GM12865 (cell line): ENCODE results near the gene PLCD4.

Source experiments
- DNase-seq: peaks from one replicate; pipeline ENCODE4 v3.0.0; 2010; ENCODE audit warnings: low read depth
- H3K4me3 ChIP-seq: 2 replicates; pipeline ENCODE4 v1.5.1; 2011; ENCODE audit warnings: mild to moderate bottlenecking, low read depth, low read length, control low read depth
- TF ChIP-seq, protein P1 (sequence below): IDR thresholded peaks from 2 replicates; pipeline ENCODE4 v1.5.1; 2011; ENCODE audit warnings: low read length, control low read depth, low read depth, inconsistent platforms; ENCODE audit not compliant: insufficient read depth; ENCODE audit errors: missing control alignments

The PLCD4 gene

DNA sequence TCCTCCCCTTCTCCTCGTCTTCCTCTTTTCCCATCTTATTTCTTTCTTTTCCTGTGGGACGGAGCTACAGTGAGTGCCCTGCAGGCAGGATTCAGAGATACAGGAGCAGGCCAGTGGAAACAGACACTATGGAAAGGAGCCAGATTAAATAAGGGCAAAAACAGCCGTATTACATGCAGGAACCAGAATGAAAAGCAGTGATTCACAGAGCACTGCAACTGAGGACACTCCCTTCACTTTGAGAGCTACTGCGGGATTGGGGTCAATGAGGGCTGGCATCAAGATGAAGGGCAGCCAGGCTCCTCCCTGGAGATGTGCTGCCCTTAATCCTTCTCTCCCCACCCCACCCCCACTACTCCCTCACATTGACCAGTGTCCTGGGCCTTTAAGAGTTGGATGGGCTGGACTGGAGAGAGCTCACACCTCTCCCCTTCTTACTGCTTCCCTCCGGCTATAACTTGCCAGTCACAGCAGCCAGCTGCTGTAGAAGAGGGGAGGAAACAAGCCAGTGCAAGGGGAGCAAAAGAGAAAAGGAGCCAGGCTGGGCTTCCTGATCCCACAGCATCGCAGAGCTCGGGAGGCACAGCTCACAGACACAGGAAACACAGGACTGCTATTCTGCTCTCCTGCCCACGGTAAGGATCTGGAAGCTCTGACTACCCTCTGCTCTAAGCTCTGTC, at the start of gene PLCD4:
Gene PLCD4, plus strand, starts transcription at position 464 of the 680 bp plus-strand sequence. CDS start 7,841 bp downstream, outside the sequence.
- no peak within 1 kb of the TSS for H3K4me3 ChIP-seq
- TF ChIP-seq, protein P1, sequence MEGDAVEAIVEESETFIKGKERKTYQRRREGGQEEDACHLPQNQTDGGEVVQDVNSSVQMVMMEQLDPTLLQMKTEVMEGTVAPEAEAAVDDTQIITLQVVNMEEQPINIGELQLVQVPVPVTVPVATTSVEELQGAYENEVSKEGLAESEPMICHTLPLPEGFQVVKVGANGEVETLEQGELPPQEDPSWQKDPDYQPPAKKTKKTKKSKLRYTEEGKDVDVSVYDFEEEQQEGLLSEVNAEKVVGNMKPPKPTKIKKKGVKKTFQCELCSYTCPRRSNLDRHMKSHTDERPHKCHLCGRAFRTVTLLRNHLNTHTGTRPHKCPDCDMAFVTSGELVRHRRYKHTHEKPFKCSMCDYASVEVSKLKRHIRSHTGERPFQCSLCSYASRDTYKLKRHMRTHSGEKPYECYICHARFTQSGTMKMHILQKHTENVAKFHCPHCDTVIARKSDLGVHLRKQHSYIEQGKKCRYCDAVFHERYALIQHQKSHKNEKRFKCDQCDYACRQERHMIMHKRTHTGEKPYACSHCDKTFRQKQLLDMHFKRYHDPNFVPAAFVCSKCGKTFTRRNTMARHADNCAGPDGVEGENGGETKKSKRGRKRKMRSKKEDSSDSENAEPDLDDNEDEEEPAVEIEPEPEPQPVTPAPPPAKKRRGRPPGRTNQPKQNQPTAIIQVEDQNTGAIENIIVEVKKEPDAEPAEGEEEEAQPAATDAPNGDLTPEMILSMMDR: no peak
- DNase-seq: no peak

DNA sequence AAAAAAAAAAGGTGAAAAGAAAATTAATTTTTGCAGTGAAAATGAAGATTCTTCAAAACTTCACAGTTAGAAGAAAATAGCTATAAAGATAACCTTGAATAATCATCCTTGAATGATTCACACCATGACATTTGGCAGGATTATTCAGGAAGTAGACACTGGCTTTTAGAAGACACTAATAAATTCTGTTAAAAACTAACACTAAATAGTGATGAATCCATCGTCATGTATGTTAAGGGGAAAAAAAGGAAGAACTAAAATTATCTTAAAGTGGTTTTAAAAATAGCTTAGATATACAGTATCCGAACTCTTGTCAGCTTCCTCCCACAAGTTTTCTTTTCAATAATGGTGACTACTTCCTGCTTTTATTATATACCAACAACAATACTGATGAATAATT, 49.8 kb upstream of the PLCD4 start:
- DNase-seq: no peak
- no peak overlapping the region for H3K4me3 ChIP-seq
- TF ChIP-seq, protein P1: no peak

DNA sequence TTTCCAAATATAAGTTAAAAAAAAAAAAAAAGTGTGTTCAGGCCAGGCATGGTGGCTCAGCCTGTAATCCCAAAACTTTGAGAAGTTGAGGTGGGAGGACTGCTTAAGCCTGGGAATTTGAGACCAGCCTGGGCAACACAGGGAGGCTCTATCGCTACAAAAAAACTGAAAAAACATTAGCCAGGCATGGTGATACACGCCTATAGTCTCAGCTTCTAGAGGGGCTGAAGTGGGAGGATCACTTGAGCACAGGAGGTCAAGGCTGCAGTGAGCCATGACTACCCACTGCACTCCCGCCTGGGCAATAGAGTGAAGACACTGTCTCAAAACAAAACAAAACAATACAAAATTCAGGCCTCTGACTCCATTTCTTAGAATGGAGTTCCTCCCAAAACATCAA, 48.7 kb upstream of the PLCD4 start:
- TF ChIP-seq, protein P1: no peak
- no peak for DNase-seq
- H3K4me3 ChIP-seq: no peak overlapping the region

DNA sequence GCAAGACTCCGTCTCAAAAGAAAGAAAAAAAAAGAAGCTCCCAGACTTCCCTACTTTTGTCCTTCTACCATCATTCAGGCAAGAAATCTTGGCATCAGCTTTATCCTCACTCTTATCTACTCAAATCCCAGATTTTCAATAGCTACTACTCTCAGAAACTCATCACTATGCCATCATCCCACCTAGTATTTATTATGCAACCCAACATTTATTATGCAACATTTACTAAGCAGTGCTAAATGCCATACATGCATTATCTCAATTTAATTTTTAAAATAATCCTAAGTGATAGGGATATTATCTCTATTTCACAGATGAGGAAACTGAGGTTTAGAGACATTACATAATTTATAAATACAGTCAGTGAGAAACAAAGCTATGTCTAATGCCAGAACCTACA, 43.6 kb upstream of the PLCD4 start:
- TF ChIP-seq, protein P1: no peak
- no peak for DNase-seq
- no peak overlapping the region for H3K4me3 ChIP-seq

DNA sequence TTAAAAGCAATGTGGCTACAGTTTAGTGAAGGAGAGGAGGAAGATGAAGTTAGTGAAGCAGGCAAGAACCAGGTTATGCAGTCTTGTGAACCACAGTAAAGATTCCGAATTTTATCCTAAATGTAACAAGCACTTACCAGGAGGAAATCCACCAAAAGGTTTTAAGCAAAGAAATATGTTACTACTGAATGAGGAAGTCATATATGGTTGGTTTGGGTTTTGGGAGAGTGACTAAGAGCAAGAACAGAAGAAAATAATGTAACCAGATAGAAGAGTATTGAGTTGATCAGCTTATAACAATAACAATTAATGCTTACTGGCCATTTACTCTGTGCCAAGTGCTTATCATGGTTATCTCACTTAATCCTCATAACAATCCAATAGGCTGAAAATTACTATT, 41.4 kb upstream of the PLCD4 start:
- no peak for DNase-seq
- TF ChIP-seq, protein P1: no peak
- H3K4me3 ChIP-seq: no peak overlapping the region

DNA sequence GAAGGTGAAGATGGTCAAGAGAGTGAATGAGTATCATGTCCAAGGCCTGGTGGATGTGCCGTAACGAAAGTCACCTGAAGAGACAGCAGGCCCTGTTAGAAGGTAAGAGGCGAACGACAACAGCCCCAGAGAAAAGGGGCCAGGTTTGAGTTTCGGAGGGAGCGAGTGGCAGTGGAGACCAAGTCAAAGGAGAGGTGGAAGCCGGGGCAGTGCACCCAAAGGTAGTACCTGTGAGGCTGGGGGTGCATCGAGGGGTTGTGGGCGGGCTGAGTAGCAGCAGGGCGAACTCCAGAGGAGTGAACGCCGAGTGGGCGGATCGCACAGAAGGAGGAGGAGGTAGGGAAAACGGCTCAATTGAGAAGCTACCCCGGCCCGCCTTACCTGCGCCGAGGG, 39.9 kb upstream of the PLCD4 start:
- H3K4me3 ChIP-seq: peak overlapping the region; percentile 75
- TF ChIP-seq, protein P1: no peak
- DNase-seq: no peak
